K562 (cell line): ENCODE results near the gene PRM3. TPM values are rescaled to one million over a fixed set of nuclear protein-coding genes. Genes with fewer than 3 reads are reported as not detected.
A peak's percentile ranks its signal among the peaks of the same experiment; 100 is the strongest.

Experiments used
- ATAC-seq: fragments of 200-7000 bp; cut with Tn5 transposase; 3 replicates; pipeline ENCODE4 v1.9.1; 2020; ENCODE audit warnings: moderate library complexity
- BruUV-seq: library from RNA; stranded (reverse); fragments of 400-500 nt; replicated peaks from 2 replicates; lab custom pipeline; 2021; lab: Mats Ljungman, UMichigan
- CTCF ChIA-PET: fragments of 300-600 bp; formaldehyde crosslinking; extraction: SDS; loops from one replicate; lab custom pipeline; 2021; ENCODE audit warnings: low intra/inter-chr PET ratio; lab: Yijun Ruan, JAX
- POLR2A ChIA-PET: fragments of 300-600, 350-650 bp; sonication (Branson Sonifier 250); formaldehyde crosslinking; extraction: SDS; loops from one replicate; lab custom pipeline; 2021; ENCODE audit warnings: antibody characterized with exemption, inconsistent platforms; lab: Yijun Ruan, JAX
- DNase-seq, 4 experiments: peaks; one replicate each; pipeline versions ENCODE4 v3.0.0 to v3.0.0-alpha.2; 2011 to 2018; ENCODE audit warnings: low spot score in 3 of 4, mixed read lengths in 3 of 4; ENCODE audit errors: extremely low read depth in 1 of 4
- FAIRE-seq: peaks from 2 replicates; lab custom pipeline; 2011; peaks lifted over from hg19 to GRCh38; lab: Jason Lieb, UNC
- H2AFZ ChIP-seq: 2 replicates; pipeline ENCODE4 v1.6.0; 2011; ENCODE audit warnings: low read depth, low read length, control low read depth, inconsistent platforms
- H3K27ac ChIP-seq: fragments of 200-600 bp; 3 replicates; pipeline ENCODE4 v1.8.0; 2011; ENCODE audit warnings: low read depth, mild to moderate bottlenecking, control low read depth, inconsistent platforms, low read length, moderate library complexity, mixed read lengths; ENCODE audit errors: extremely low read depth
- H3K27me3 ChIP-seq, 2 experiments: fragments of 300-600 bp in 1 of 2; 2 replicates in 1 of 2; 3 replicates in 1 of 2; pipeline versions ENCODE4 v1.6.0 to v1.8.0; 2011; ENCODE audit warnings: inconsistent platforms in 2 of 2, low read length in 2 of 2, mild to moderate bottlenecking in 1 of 2, mixed read lengths in 1 of 2, moderate library complexity in 1 of 2; ENCODE audit not compliant: control insufficient read depth in 2 of 2, insufficient read depth in 2 of 2
- H3K36me3 ChIP-seq: fragments of 300-600 bp; 3 replicates; pipeline ENCODE4 v1.8.0; 2011; ENCODE audit warnings: mild to moderate bottlenecking, low read length, inconsistent platforms; ENCODE audit not compliant: control insufficient read depth, insufficient read depth
- H3K4me1 ChIP-seq, 2 experiments: fragments of 200-600 bp in 1 of 2; replicated peaks in 1 of 2; 2 replicates in 1 of 2; 3 replicates in 1 of 2; pipeline versions ENCODE4 v1.5.1 to v1.8.0; 2011; ENCODE audit warnings: inconsistent platforms in 2 of 2, low read length in 2 of 2, mild to moderate bottlenecking in 1 of 2, mixed read lengths in 1 of 2, moderate library complexity in 1 of 2; ENCODE audit not compliant: control insufficient read depth in 2 of 2, insufficient read depth in 2 of 2
- H3K4me2 ChIP-seq: 2 replicates; pipeline ENCODE4 v1.6.1; 2011; ENCODE audit warnings: low read length, control low read depth, inconsistent platforms, mixed read lengths; ENCODE audit not compliant: insufficient read depth
- H3K4me3 ChIP-seq: fragments of 200-600 bp; sonication (generic), shearing (Covaris generic); 2 replicates; pipeline ENCODE4 v1.5.1; 2016; ENCODE audit warnings: control low read depth, inconsistent platforms
- H3K79me2 ChIP-seq: fragments of 200-600 bp; 3 replicates; pipeline ENCODE4 v1.8.0; 2011; ENCODE audit warnings: low read length, inconsistent platforms; ENCODE audit not compliant: control insufficient read depth, insufficient read depth
- H3K9ac ChIP-seq, 2 experiments: 2 replicates each; pipeline versions ENCODE4 v1.6.0 to v1.6.1; 2011; ENCODE audit warnings: low read depth in 2 of 2, low read length in 2 of 2, control low read depth in 1 of 2, inconsistent platforms in 1 of 2, mild to moderate bottlenecking in 1 of 2, mixed read lengths in 1 of 2; ENCODE audit not compliant: insufficient read depth in 1 of 2
- H3K9me1 ChIP-seq: one replicate; pipeline ENCODE4 v1.6.0; 2011; ENCODE audit warnings: inconsistent platforms, mild to moderate bottlenecking, low read length, moderate library complexity; ENCODE audit not compliant: control insufficient read depth, insufficient read depth
- H3K9me3 ChIP-seq: replicated peaks from 2 replicates; pipeline ENCODE4 v1.5.1; 2011; ENCODE audit warnings: low read depth, low read length, inconsistent platforms; ENCODE audit not compliant: control insufficient read depth, insufficient read depth
- H4K20me1 ChIP-seq: replicated peaks from 2 replicates; pipeline ENCODE4 v1.6.1; 2011; ENCODE audit warnings: low read length, inconsistent platforms, mixed read lengths; ENCODE audit not compliant: control insufficient read depth, insufficient read depth
- ESRRB ChIP-seq: fragments of 250-450 bp; sonication (Bioruptor Pico); IDR thresholded peaks from 2 replicates; pipeline ENCODE4 v1.5.0; 2020; ENCODE audit warnings: mild to moderate bottlenecking, moderate library complexity, borderline replicate concordance
- GABPB1 ChIP-seq: sonication (generic); formaldehyde crosslinking; IDR thresholded peaks from 2 replicates; pipeline ENCODE4 v1.8.0; 2022; ENCODE audit warnings: mild to moderate bottlenecking, missing genetic modification reagents
- IRF2 ChIP-seq: sonication (generic); formaldehyde crosslinking; IDR thresholded peaks from 2 replicates; pipeline ENCODE4 v1.8.1; 2022; ENCODE audit warnings: mild to moderate bottlenecking, missing genetic modification reagents
- MYC ChIP-seq, 2 experiments: fragments of 250-450 bp in 1 of 2; sonication (Bioruptor Pico) in 1 of 2; IDR thresholded peaks; 2 replicates each; pipeline versions ENCODE4 v1.5.1 to v1.6.1; 2012 to 2021; ENCODE audit warnings: low read depth in 2 of 2, borderline replicate concordance in 1 of 2, improper control_type of control experiment in 1 of 2, low read length in 1 of 2, mild to moderate bottlenecking in 1 of 2, moderate library complexity in 1 of 2
- NKRF ChIP-seq: fragments of 450-650 bp; IDR thresholded peaks from 2 replicates; pipeline ENCODE4 v1.6.1; 2016; ENCODE audit warnings: borderline replicate concordance
- NR4A1 ChIP-seq, 2 experiments: fragments of 250-450 bp in 1 of 2; fragments of 450-650 bp in 1 of 2; sonication (Bioruptor Pico) in 1 of 2; IDR thresholded peaks; 2 replicates each; pipeline versions ENCODE4 v1.4.0 to v1.6.1; 2016 to 2020; ENCODE audit warnings: mild to moderate bottlenecking in 2 of 2, missing compliant biosample characterization in 1 of 2, missing genetic modification characterization in 1 of 2, moderate library complexity in 1 of 2
- PTBP1 ChIP-seq: fragments of 200-400 bp; formaldehyde crosslinking; IDR thresholded peaks from 2 replicates; pipeline ENCODE4 v1.6.1; 2017; ENCODE audit warnings: low read depth, low read length
- STAT5A ChIP-seq: IDR thresholded peaks from 2 replicates; pipeline ENCODE4 v1.6.1; 2012; ENCODE audit warnings: low read length, inconsistent platforms, borderline replicate concordance
- VEZF1 ChIP-seq: fragments of 200-800 bp; sonication (Bioruptor generic); IDR thresholded peaks from 2 replicates; pipeline ENCODE4 v1.6.1; 2017; ENCODE audit warnings: missing genetic modification characterization, missing compliant biosample characterization
- WGBS: fragments of 100-300 bp; shearing (Covaris generic); methylation state at CpG from one replicate; pipeline ENCODE4 v1.1.6; 2016; ENCODE audit warnings: low coverage, mixed read lengths; ENCODE audit not compliant: insufficient coverage; ENCODE audit errors: missing lambda C conversion rate; 5-methylcytosine and 5-hydroxymethylcytosine counted together
- in situ Hi-C: fragments of 300-500 bp; cut with MboI; formaldehyde crosslinking; loops from 4 replicates; pipeline ENCODE4 v1.15.0; 2018; ENCODE audit warnings: inconsistent platforms, mixed read lengths
- intact Hi-C: fragments of 100-400 bp; cut with micrococcal nuclease; formaldehyde crosslinking; loops from 2 replicates; pipeline ENCODE4 v1.14.2; 2022
- polyA plus RNA-seq, 8 experiments: library from polyadenylated mRNA; depleted of rRNA in 4 of 8; stranded (reverse) in 5 of 8; unstranded in 3 of 8; fragments of >200 nt; fragmentation: Nextera tagmentation in 2 of 8; fragmentation: Illumina TruSeq in 1 of 8; extraction: Ambion mirVana in 2 of 8; extraction: Trizol in 1 of 8; gene quantifications; 2 replicates each; pipeline versions ENCODE4 v1.2.1 to v1.2.3, GENCODE V29; 2011 to 2014; ENCODE audit warnings: inconsistent platforms in 1 of 8, missing spikeins in 1 of 8
- total RNA-seq, 7 experiments: library from RNA; depleted of rRNA in 6 of 7; stranded (reverse); fragments of >200 nt in 6 of 7; fragmentation: Illumina TruSeq in 2 of 7; extraction: Trizol in 2 of 7; gene quantifications; 2 replicates each; pipeline versions ENCODE4 v1.2.1 to v1.2.3, GENCODE V29; 2011 to 2021; ENCODE audit warnings: low replicate concordance in 1 of 7
- TF ChIP-seq, protein P1 (sequence below): sonication (generic); formaldehyde crosslinking; IDR thresholded peaks from 2 replicates; pipeline ENCODE4 v1.9.0; 2022; ENCODE audit warnings: mild to moderate bottlenecking, missing genetic modification reagents
- TF ChIP-seq, protein P2 (sequence below), 2 experiments: fragments of 450-650 bp in 1 of 2; IDR thresholded peaks; 2 replicates each; pipeline ENCODE4 v1.6.1; 2011 to 2017; ENCODE audit warnings: low read depth in 2 of 2, antibody characterized with exemption in 1 of 2, borderline replicate concordance in 1 of 2, low read length in 1 of 2, mild to moderate bottlenecking in 1 of 2, mixed read lengths in 1 of 2; ENCODE audit not compliant: control insufficient read depth in 1 of 2

PRM3 gene
- total and polyA plus RNA-seq, 9 of the 15 experiments (the other 6 are each of a cell fraction or from before 2014, with no cell fraction given): not detected

DNA sequence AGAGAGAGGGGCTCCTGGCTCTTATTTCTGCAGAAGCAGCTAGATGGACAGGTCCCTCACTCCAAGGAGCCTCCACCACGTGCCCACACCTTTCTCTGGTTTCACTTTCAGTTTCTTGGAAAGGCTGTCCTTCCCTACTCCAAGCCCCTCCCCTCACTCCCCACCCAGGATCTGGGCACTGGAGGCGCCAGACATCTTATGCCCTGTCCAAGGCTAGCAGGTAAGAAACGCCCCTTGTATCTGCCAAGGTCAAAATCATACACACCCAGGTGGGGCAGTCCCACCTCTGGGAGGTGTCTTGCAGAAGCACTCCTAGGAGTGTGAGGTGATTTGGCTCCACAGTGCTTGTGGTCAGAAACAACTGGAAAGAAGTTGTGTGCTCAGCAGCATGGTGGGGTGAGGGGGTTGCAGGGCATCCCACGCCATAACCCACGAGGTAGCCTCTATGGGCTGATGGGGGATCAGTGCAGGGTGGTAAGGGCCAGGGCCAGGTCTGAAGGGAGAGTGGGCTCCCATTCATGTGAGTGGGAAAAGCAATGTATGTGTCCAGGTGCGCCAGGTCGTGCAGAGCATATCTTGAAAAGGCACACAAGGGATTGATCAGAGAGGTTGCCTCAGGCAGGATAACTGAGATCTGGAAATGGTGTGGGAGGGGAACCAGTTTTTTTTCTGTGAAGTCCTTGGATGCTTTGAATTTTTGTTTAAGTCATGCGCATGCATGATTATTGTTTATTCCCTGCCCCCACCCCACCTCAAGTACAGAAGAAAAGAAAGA lies 39.5 kb upstream of the PRM3 start:
- no peaks in the 10 kb centered on the region for H3K36me3 ChIP-seq
- peaks cover 11 to 26% of the 10 kb centered on the region in 2 experiments; a peak in 3 of 5 replicates for H3K4me1 ChIP-seq
- peak; percentile 60 for FAIRE-seq
- ATAC-seq: peak; percentile 83
- no peak overlapping the region for H3K27ac ChIP-seq
- intact Hi-C loops (no loop called here), in situ Hi-C loops (no loop called here)
- H3K9me3 ChIP-seq: no peaks in the 10 kb centered on the region
- H3K9me1 ChIP-seq: no peaks in the 10 kb centered on the region
- peak; percentile 37 to 68 (median 52) for DNase-seq
- no peak overlapping the region for H3K4me3 ChIP-seq
- H3K79me2 ChIP-seq: no peaks in the 10 kb centered on the region
- H4K20me1 ChIP-seq: no peaks in the 10 kb centered on the region
- no TSS peak for BruUV-seq
- 40% methylated on average over 8 of the region's 8 CpGs for WGBS
- H3K4me2 ChIP-seq: peak overlapping the region; percentile 64
- peak overlapping the region in 1 of 2 experiments; percentile 78; a peak in 1 of 4 replicates for H3K9ac ChIP-seq
- peaks cover 0 to 1% of the 10 kb centered on the region in 2 experiments; a peak in 1 of 5 replicates for H3K27me3 ChIP-seq
- CTCF ChIA-PET: no interaction called here
- H2AFZ ChIP-seq: peak overlapping the region; percentile 88
- POLR2A ChIA-PET: interaction anchor here (1.1 to 1.4 kb wide), 3 partner anchors 15 to 40 kb away, joined by 3 to 7 read pairs (median 3); no protein-coding TSS in a partner anchor
- peak; percentile 36; the same call in 1 of the 2 replicates for TF ChIP-seq GABPB1
- TF ChIP-seq, protein P1, sequence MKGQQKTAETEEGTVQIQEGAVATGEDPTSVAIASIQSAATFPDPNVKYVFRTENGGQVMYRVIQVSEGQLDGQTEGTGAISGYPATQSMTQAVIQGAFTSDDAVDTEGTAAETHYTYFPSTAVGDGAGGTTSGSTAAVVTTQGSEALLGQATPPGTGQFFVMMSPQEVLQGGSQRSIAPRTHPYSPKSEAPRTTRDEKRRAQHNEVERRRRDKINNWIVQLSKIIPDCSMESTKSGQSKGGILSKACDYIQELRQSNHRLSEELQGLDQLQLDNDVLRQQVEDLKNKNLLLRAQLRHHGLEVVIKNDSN (CRISPR knock-in tag): peak; percentile 85
- peak; percentile 41; the same call in 1 of the 2 replicates for TF ChIP-seq VEZF1 (CRISPR knock-in tag)
- 0 out of 2 replicates have a peak, but pooled peaks have one; percentile 28 for TF ChIP-seq NKRF
- no peak for TF ChIP-seq ESRRB
- TF ChIP-seq, protein P2, sequence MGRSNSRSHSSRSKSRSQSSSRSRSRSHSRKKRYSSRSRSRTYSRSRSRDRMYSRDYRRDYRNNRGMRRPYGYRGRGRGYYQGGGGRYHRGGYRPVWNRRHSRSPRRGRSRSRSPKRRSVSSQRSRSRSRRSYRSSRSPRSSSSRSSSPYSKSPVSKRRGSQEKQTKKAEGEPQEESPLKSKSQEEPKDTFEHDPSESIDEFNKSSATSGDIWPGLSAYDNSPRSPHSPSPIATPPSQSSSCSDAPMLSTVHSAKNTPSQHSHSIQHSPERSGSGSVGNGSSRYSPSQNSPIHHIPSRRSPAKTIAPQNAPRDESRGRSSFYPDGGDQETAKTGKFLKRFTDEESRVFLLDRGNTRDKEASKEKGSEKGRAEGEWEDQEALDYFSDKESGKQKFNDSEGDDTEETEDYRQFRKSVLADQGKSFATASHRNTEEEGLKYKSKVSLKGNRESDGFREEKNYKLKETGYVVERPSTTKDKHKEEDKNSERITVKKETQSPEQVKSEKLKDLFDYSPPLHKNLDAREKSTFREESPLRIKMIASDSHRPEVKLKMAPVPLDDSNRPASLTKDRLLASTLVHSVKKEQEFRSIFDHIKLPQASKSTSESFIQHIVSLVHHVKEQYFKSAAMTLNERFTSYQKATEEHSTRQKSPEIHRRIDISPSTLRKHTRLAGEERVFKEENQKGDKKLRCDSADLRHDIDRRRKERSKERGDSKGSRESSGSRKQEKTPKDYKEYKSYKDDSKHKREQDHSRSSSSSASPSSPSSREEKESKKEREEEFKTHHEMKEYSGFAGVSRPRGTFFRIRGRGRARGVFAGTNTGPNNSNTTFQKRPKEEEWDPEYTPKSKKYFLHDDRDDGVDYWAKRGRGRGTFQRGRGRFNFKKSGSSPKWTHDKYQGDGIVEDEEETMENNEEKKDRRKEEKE (IDR thresholded peaks at IDR 0.05; ENCODE audit: borderline replicate concordance in 1 of 2, control insufficient read depth in 1 of 2, low read depth in 2 of 2, low read length in 1 of 2): no peak
- TF ChIP-seq NR4A1 (CRISPR knock-in tag; IDR thresholded peaks at IDR 0.05): no peak
- TF ChIP-seq NR4A1 (tag; IDR thresholded peaks at IDR 0.05): no peak
- no peak for TF ChIP-seq PTBP1
- TF ChIP-seq IRF2 (CRISPR knock-in tag): peak; percentile 96
- TF ChIP-seq STAT5A: no peak
- TF ChIP-seq MYC (IDR thresholded peaks at IDR 0.05; ENCODE audit: low read depth, low read length): peak; percentile 95
- no peak for TF ChIP-seq MYC (CRISPR knock-in tag; IDR thresholded peaks at IDR 0.05; ENCODE audit: borderline replicate concordance, low read depth)
